ENCODE measurements around the gene ABCA2.

GRCh38 chr9:136961279-136962065 is 66.6 kb downstream of the ABCA2 start:
- TF ChIP-seq FOXM1 (IDR thresholded peaks at IDR 0.05; ENCODE audit: borderline replicate concordance) (no peak), ZNF384 (IDR thresholded peaks at IDR 0.05) (no peak), TARDBP (IDR thresholded peaks at IDR 0.05) (no peak)
